Liver (tissue), 9 donors: Measurements from ENCODE around the gene FGD4. TPM values are rescaled to one million over a fixed set of nuclear protein-coding genes. Genes with fewer than 3 reads are reported as not detected.
A peak's percentile ranks its signal among the peaks of the same experiment; 100 is the strongest.

Experiments
- DNase-seq: peaks from one replicate; pipeline ENCODE4 v3.0.0-alpha.2; 2017; ENCODE audit warnings: low spot score
- H3K27ac ChIP-seq, 2 donors: one replicate each; pipeline ENCODE4 v1.7.0; 2013; ENCODE audit warnings: inconsistent platforms in 2 of 2, low read length in 2 of 2, control low read depth in 1 of 2, low read depth in 1 of 2, mild to moderate bottlenecking in 1 of 2
- H3K27me3 ChIP-seq, 4 donors: one replicate each; pipeline versions ENCODE4 v1.6.1 to v1.7.0; 2013; ENCODE audit warnings: low read length in 3 of 4, inconsistent platforms in 1 of 4, mild to moderate bottlenecking in 1 of 4, moderate library complexity in 1 of 4; ENCODE audit not compliant: control insufficient read depth in 4 of 4, insufficient read depth in 4 of 4
- H3K36me3 ChIP-seq, 4 donors: one replicate each; pipeline versions ENCODE4 v1.6.1 to v1.7.0; 2013; ENCODE audit warnings: low read length in 3 of 4, mild to moderate bottlenecking in 3 of 4, low read depth in 1 of 4, moderate library complexity in 1 of 4; ENCODE audit not compliant: control insufficient read depth in 4 of 4, insufficient read depth in 3 of 4
- H3K4me1 ChIP-seq, 4 donors: one replicate each; pipeline versions ENCODE4 v1.6.1 to v1.7.0; 2013; ENCODE audit warnings: low read length in 3 of 4, mild to moderate bottlenecking in 3 of 4, moderate library complexity in 1 of 4; ENCODE audit not compliant: control insufficient read depth in 4 of 4, insufficient read depth in 4 of 4
- H3K4me3 ChIP-seq, 3 donors: one replicate each; pipeline versions ENCODE4 v1.6.1 to v1.7.0; 2013; ENCODE audit warnings: low read length in 3 of 3, control low read depth in 1 of 3, low read depth in 1 of 3, mild to moderate bottlenecking in 1 of 3
- H3K9ac ChIP-seq, 2 donors: one replicate each; pipeline ENCODE4 v1.7.0; 2013; ENCODE audit warnings: low read length in 2 of 2, mild to moderate bottlenecking in 2 of 2, moderate library complexity in 2 of 2, control low read depth in 1 of 2, low read depth in 1 of 2
- H3K9me3 ChIP-seq, 4 donors: one replicate each; pipeline versions ENCODE4 v1.6.1 to v1.7.0; 2013; ENCODE audit warnings: low read length in 3 of 4; ENCODE audit not compliant: control insufficient read depth in 4 of 4
- ATF3 ChIP-seq: IDR thresholded peaks from 2 replicates; pipeline ENCODE4 v1.6.1; 2016; ENCODE audit warnings: antibody characterized with exemption
- CTCF ChIP-seq: fragments of 150-350 bp; IDR thresholded peaks from 2 replicates; pipeline ENCODE4 v1.5.1; 2017; ENCODE audit warnings: improper control_type of control experiment, low read depth, low read length; ENCODE audit not compliant: missing input control
- EGR1 ChIP-seq, 2 donors: IDR thresholded peaks; 2 replicates each; pipeline ENCODE4 v1.6.1; 2016 to 2018; ENCODE audit warnings: antibody characterized with exemption in 2 of 2, low read depth in 2 of 2
- FOXA1 ChIP-seq: IDR thresholded peaks from 2 replicates; pipeline ENCODE4 v1.6.1; 2016; ENCODE audit warnings: antibody characterized with exemption
- FOXA2 ChIP-seq: IDR thresholded peaks from 2 replicates; pipeline ENCODE4 v1.6.1; 2016; ENCODE audit warnings: antibody characterized with exemption
- GABPA ChIP-seq, 2 donors: IDR thresholded peaks in 1 of 2; conservative IDR thresholded peaks in 1 of 2; 2 replicates each; pipeline ENCODE4 v1.6.1; 2016; ENCODE audit warnings: antibody characterized with exemption in 2 of 2, mild to moderate bottlenecking in 1 of 2, moderate library complexity in 1 of 2
- HNF4G ChIP-seq: IDR thresholded peaks from 2 replicates; pipeline ENCODE4 v1.6.1; 2016; ENCODE audit warnings: antibody characterized with exemption
- JUND ChIP-seq, 2 donors: IDR thresholded peaks; 2 replicates each; pipeline ENCODE4 v1.6.1; 2016; ENCODE audit warnings: antibody characterized with exemption in 2 of 2
- MAX ChIP-seq: IDR thresholded peaks from 2 replicates; pipeline ENCODE4 v1.6.1; 2016; ENCODE audit warnings: antibody characterized with exemption
- RAD21 ChIP-seq, 2 donors: IDR thresholded peaks; 2 replicates each; pipeline ENCODE4 v1.6.1; 2016; ENCODE audit warnings: antibody characterized with exemption in 2 of 2, mild to moderate bottlenecking in 2 of 2
- REST ChIP-seq: IDR thresholded peaks from 2 replicates; pipeline ENCODE4 v1.6.1; 2016; ENCODE audit warnings: antibody characterized with exemption, mild to moderate bottlenecking
- SP1 ChIP-seq: IDR thresholded peaks from 2 replicates; pipeline ENCODE4 v1.6.1; 2018; ENCODE audit warnings: antibody characterized with exemption, mild to moderate bottlenecking
- TAF1 ChIP-seq: conservative IDR thresholded peaks from 2 replicates; pipeline ENCODE4 v1.6.1; 2016; ENCODE audit warnings: antibody characterized with exemption, mild to moderate bottlenecking
- ZBTB33 ChIP-seq: IDR thresholded peaks from 2 replicates; pipeline ENCODE4 v1.6.1; 2016; ENCODE audit warnings: antibody characterized with exemption
- WGBS: extraction: QIAGEN DNeasy Blood & Tissue Kit; methylation state at CpG from one replicate; pipeline ENCODE4 v1.1.7; 2013; 5-methylcytosine and 5-hydroxymethylcytosine counted together
- polyA plus RNA-seq, 2 donors: library from polyadenylated mRNA; stranded (reverse) in 1 of 2; unstranded in 1 of 2; fragments of 200-250 nt in 1 of 2; fragments of >200 nt in 1 of 2; fragmentation: Nextera tagmentation in 1 of 2; extraction: Ambion mirVana in 1 of 2; gene quantifications; one replicate each; pipeline versions ENCODE4 v1.2.1 to v1.2.3, GENCODE V29; 2013 to 2015
- total RNA-seq, 2 donors: library from RNA; depleted of rRNA; stranded (reverse); fragments of >200 nt; gene quantifications; one replicate each; pipeline ENCODE4 v1.2.3, GENCODE V29; 2014
- donor health status: healthy.
- donor health status: healthy.
- donor health status: healthy.
- donor health status: healthy.
- donor health status: healthy.

Gene FGD4
- total and polyA plus RNA-seq, 4 donors, result 3.8 to 26.4 (median 9.0) TPM

GRCh38 chr12:32483499-32483898, 84.1 kb downstream of the FGD4 start:
- Histone ChIP-seq H3K9ac (no peak overlapping the region), H3K27me3 (no peaks in the 10 kb centered on the region), H3K4me1 (peaks cover 0 to 4% (median under 1%) of the 10 kb centered on the region in 4 donors), H3K36me3 (no peaks in the 10 kb centered on the region), H3K9me3 (no peaks in the 10 kb centered on the region), H3K4me3 (no peak overlapping the region), H3K27ac (no peak overlapping the region)
- peak in 1 of 2 donors; percentile 14 for TF ChIP-seq RAD21 (IDR thresholded peaks at IDR 0.05)
- TF ChIP-seq REST, result no peak
- no peak for TF ChIP-seq SP1
- TF ChIP-seq ZBTB33, result no peak
- TF ChIP-seq FOXA2, result no peak
- no peak for TF ChIP-seq JUND (IDR thresholded peaks at IDR 0.05)
- no peak for TF ChIP-seq TAF1
- TF ChIP-seq HNF4G, result no peak
- DNase-seq, result no peak

GRCh38 chr12:32483993-32484392, 84.6 kb downstream of the FGD4 start:
- Histone ChIP-seq H3K4me1 (peaks cover 0 to 1% (median 0%) of the 10 kb centered on the region in 4 donors), H3K36me3 (no peaks in the 10 kb centered on the region), H3K9me3 (no peaks in the 10 kb centered on the region), H3K4me3 (no peak overlapping the region), H3K27ac (no peak overlapping the region), H3K9ac (no peak overlapping the region), H3K27me3 (no peaks in the 10 kb centered on the region)
- WGBS, result 74% methylated on average over 1 of the region's 1 CpG
- no peak for TF ChIP-seq FOXA2
- TF ChIP-seq REST, result no peak
- no peak for TF ChIP-seq ZBTB33
- no peak for TF ChIP-seq CTCF
- TF ChIP-seq MAX, result no peak
- no peak for TF ChIP-seq EGR1 (IDR thresholded peaks at IDR 0.05; ENCODE audit: low read depth in 2 of 2)
- no peak for TF ChIP-seq JUND (IDR thresholded peaks at IDR 0.05)
- no peak for TF ChIP-seq GABPA (IDR thresholded peaks at IDR 0.05 in 1 of 2, conservative IDR thresholded peaks at IDR 0.05 in 1 of 2)
- TF ChIP-seq ATF3, result no peak
- TF ChIP-seq FOXA1, result no peak
- DNase-seq, result no peak
